DND-41 (cell line): ENCODE data around the gene CLSTN2.

ENCODE experiments used
- CTCF ChIP-seq: IDR thresholded peaks from 2 replicates; pipeline ENCODE4 v1.5.1; 2012; ENCODE audit warnings: borderline replicate concordance, low read length, moderate library complexity, mild to moderate bottlenecking; ENCODE audit not compliant: poor library complexity, severe bottlenecking; ENCODE audit errors: extremely low read depth
- EZH2 ChIP-seq: IDR thresholded peaks from 3 replicates; pipeline ENCODE4 v1.6.1; 2012; ENCODE audit warnings: borderline replicate concordance, low read depth, mild to moderate bottlenecking, moderate library complexity, low read length, inconsistent platforms; ENCODE audit not compliant: severe bottlenecking

GRCh38 chr3:140396110-140396509 is 461.1 kb downstream of the CLSTN2 start:
- TF ChIP-seq CTCF, result no peak
- no peak for TF ChIP-seq EZH2
